HCT116 (cell line): ENCODE results near the gene PRPF38A. TPM values are rescaled to one million over a fixed set of nuclear protein-coding genes. Genes with fewer than 3 reads are reported as not detected.

Source experiments
- ATAC-seq: fragments of 200-7000 bp; cut with Tn5 transposase; 2 replicates; pipeline ENCODE4 v1.9.1; 2020; ENCODE audit warnings: mild to moderate bottlenecking, moderate library complexity
- BruUV-seq: library from RNA; stranded (reverse); fragments of 400-500 nt; replicated peaks from 2 replicates; lab custom pipeline; 2021; lab: Mats Ljungman, UMichigan
- CTCF ChIA-PET: fragments of 300-600 bp; sonication (Branson Sonifier 250); formaldehyde crosslinking; loops from one replicate; lab custom pipeline; 2021; ENCODE audit warnings: antibody characterized with exemption; lab: Charles Lee
- POLR2A ChIA-PET: fragments of 300-600, 350-600 bp; sonication (Branson Sonifier 250); formaldehyde crosslinking; loops from one replicate; lab custom pipeline; 2021; ENCODE audit warnings: antibody characterized with exemption; lab: Charles Lee
- RAD21 ChIA-PET, 2 experiments: fragments of 300-600 bp; sonication (Branson Sonifier 250); formaldehyde crosslinking; loops; one replicate each; lab custom pipeline; 2023; ENCODE audit warnings: low total read pairs in 2 of 2; ENCODE audit not compliant: uncharacterized antibody in 2 of 2, unreplicated experiment in 2 of 2, low non-redundant PET in 1 of 2; lab: Charles Lee
- DNase-seq: peaks from one replicate; pipeline ENCODE4 v3.0.0-alpha.2; 2010; ENCODE audit warnings: low read depth, low spot score
- H2AFZ ChIP-seq: fragments of 200-600 bp; shearing (Covaris generic), sonication (generic); 2 replicates; pipeline ENCODE4 v1.6.1; 2017; ENCODE audit warnings: low read depth, mixed run types, mixed read lengths, antibody characterized with exemption, low read length; ENCODE audit not compliant: poor library complexity, severe bottlenecking
- H3K27ac ChIP-seq: 2 replicates; pipeline ENCODE4 v1.5.1; 2012; ENCODE audit warnings: low read depth, low read length
- H3K27me3 ChIP-seq: fragments of 200-600 bp; sonication (generic); 2 replicates; pipeline ENCODE4 v1.6.1; 2016; ENCODE audit warnings: mixed run types, low read length, mixed read lengths; ENCODE audit not compliant: insufficient read depth
- H3K36me3 ChIP-seq, 2 experiments: fragments of 200-500 bp in 1 of 2; fragments of 200-600 bp in 1 of 2; sonication (Bioruptor generic) in 1 of 2; sonication (generic) in 1 of 2; 2 replicates each; pipeline versions ENCODE4 v1.5.1 to v1.6.1; 2014 to 2016; ENCODE audit warnings: low read length in 2 of 2, inconsistent platforms in 1 of 2, mixed read lengths in 1 of 2, mixed run types in 1 of 2; ENCODE audit not compliant: insufficient read depth in 2 of 2, control insufficient read depth in 1 of 2
- H3K4me1 ChIP-seq, 2 experiments: fragments of 200-600 bp in 1 of 2; sonication (generic) in 1 of 2; 2 replicates each; pipeline versions ENCODE4 v1.5.1 to v1.6.1; 2012 to 2017; ENCODE audit warnings: low read length in 2 of 2, inconsistent platforms in 1 of 2, mild to moderate bottlenecking in 1 of 2, mixed read lengths in 1 of 2, mixed run types in 1 of 2, moderate library complexity in 1 of 2; ENCODE audit not compliant: insufficient read depth in 2 of 2, control insufficient read depth in 1 of 2
- H3K4me2 ChIP-seq: fragments of 200-600 bp; sonication (generic); 2 replicates; pipeline ENCODE4 v1.6.1; 2017; ENCODE audit warnings: mixed run types, low read length, mixed read lengths
- H3K4me3 ChIP-seq, 2 experiments: fragments of 200-600 bp in 1 of 2; sonication (generic) in 1 of 2; replicated peaks in 1 of 2; 2 replicates each; pipeline ENCODE4 v1.5.1; 2011 to 2016; ENCODE audit warnings: low read length in 2 of 2, control low read depth in 1 of 2, low read depth in 1 of 2, mild to moderate bottlenecking in 1 of 2, mixed read lengths in 1 of 2, mixed run types in 1 of 2
- H3K79me2 ChIP-seq: fragments of 200-600 bp; sonication (generic); 2 replicates; pipeline ENCODE4 v1.6.1; 2017; ENCODE audit warnings: mild to moderate bottlenecking, mixed run types, low read length, moderate library complexity, mixed read lengths; ENCODE audit not compliant: insufficient read depth
- H3K9ac ChIP-seq: fragments of 200-600 bp; sonication (generic); 2 replicates; pipeline ENCODE4 v1.6.1; 2016; ENCODE audit warnings: low read length, mixed read lengths
- H3K9me2 ChIP-seq: fragments of 200-600 bp; sonication (generic), shearing (Covaris generic); 2 replicates; pipeline ENCODE4 v1.6.1; 2017; ENCODE audit warnings: mixed run types, mild to moderate bottlenecking, moderate library complexity; ENCODE audit not compliant: insufficient read depth
- H3K9me3 ChIP-seq, 2 experiments: fragments of 200-500 bp in 1 of 2; fragments of 200-600 bp in 1 of 2; sonication (Bioruptor generic) in 1 of 2; sonication (generic) in 1 of 2; 2 replicates each; pipeline ENCODE4 v1.6.1; 2014 to 2017; ENCODE audit warnings: low read length in 2 of 2, mixed read lengths in 2 of 2, inconsistent platforms in 1 of 2, low read depth in 1 of 2, mild to moderate bottlenecking in 1 of 2, mixed run types in 1 of 2, moderate library complexity in 1 of 2; ENCODE audit not compliant: control insufficient read depth in 1 of 2, insufficient read depth in 1 of 2
- H4K20me1 ChIP-seq: fragments of 200-600 bp; sonication (generic), shearing (Covaris generic); 2 replicates; pipeline ENCODE4 v1.6.1; 2017; ENCODE audit warnings: mixed run types, mild to moderate bottlenecking, moderate library complexity; ENCODE audit not compliant: insufficient read depth
- ELF1 ChIP-seq: IDR thresholded peaks from 2 replicates; pipeline ENCODE4 v1.6.1; 2012; ENCODE audit warnings: low read depth, borderline replicate concordance
- EZH2phosphoT487 ChIP-seq: fragments of 200-600 bp; IDR thresholded peaks from 2 replicates; pipeline ENCODE4 v1.6.1; 2018; ENCODE audit warnings: antibody characterized with exemption, borderline replicate concordance
- FOSL1 ChIP-seq: IDR thresholded peaks from 2 replicates; pipeline ENCODE4 v1.6.1; 2012; ENCODE audit warnings: low read depth
- RAD21 ChIP-seq: IDR thresholded peaks from 2 replicates; pipeline ENCODE4 v1.6.1; 2012; ENCODE audit warnings: low read depth, mild to moderate bottlenecking
- SRF ChIP-seq: IDR thresholded peaks from 2 replicates; pipeline ENCODE4 v1.6.1; 2012; ENCODE audit warnings: low read depth
- TCF7L2 ChIP-seq: IDR thresholded peaks from 2 replicates; pipeline ENCODE4 v1.7.0; 2011; ENCODE audit warnings: borderline replicate concordance, inconsistent platforms; ENCODE audit not compliant: insufficient read depth, insufficient read length; ENCODE audit errors: extremely low read depth
- YY1 ChIP-seq: IDR thresholded peaks from 2 replicates; pipeline ENCODE4 v1.6.1; 2011; ENCODE audit warnings: low read length, low read depth, moderate library complexity, mild to moderate bottlenecking; ENCODE audit not compliant: insufficient replicate concordance; ENCODE audit errors: extremely low read depth
- ZFX ChIP-seq: fragments of 450-650 bp; IDR thresholded peaks from 2 replicates; pipeline ENCODE4 v1.6.1; 2017
- ZNF274 ChIP-seq: fragments of 200-500 bp; sonication (Bioruptor generic); IDR thresholded peaks from 2 replicates; pipeline ENCODE4 v1.6.1; 2014; ENCODE audit warnings: mild to moderate bottlenecking, low read depth, low read length, inconsistent platforms
- intact Hi-C: fragments of 100-400 bp; cut with micrococcal nuclease; formaldehyde crosslinking; loops from 2 replicates; pipeline ENCODE4 v1.10.0; 2022
- total RNA-seq: library from RNA; stranded (reverse); gene quantifications from one replicate; pipeline ENCODE4 v1.2.1, GENCODE V29; 2021; ENCODE audit not compliant: unreplicated experiment

PRPF38A gene
- total RNA-seq, 1 experiment from 2014 or later = 50.2 TPM

DNA sequence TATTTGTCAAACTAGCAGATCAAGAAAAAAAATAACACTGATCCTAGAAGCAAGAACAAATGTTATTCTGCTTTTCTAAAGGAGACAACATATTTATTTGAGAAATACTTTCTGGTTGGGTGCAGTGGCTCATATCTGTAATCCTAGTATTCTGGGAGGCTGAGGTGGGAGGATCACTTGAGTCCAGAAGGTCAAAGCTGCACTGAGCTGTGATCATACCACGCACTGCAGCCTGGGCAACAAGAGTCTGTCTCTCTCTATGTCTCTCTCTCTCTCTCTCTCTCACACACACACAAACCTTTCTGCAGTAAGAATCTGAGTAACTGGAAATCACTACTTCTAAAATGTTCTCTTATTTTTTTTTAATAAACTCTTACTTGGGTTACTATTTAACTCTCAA lies 31.2 kb downstream of the PRPF38A start:
- H3K9me2 ChIP-seq = no peaks in the 10 kb centered on the region
- no peaks in the 10 kb centered on the region for H3K9me3 ChIP-seq
- intact Hi-C loops = no loop called here
- H3K4me3 ChIP-seq = no peak overlapping the region
- H2AFZ ChIP-seq = no peak overlapping the region
- no peak overlapping the region for H3K27ac ChIP-seq
- no peak overlapping the region for H3K4me2 ChIP-seq
- no TSS peak for BruUV-seq
- no peak overlapping the region for H3K9ac ChIP-seq
- peaks cover 10 to 13% of the 10 kb centered on the region in 2 experiments for H3K36me3 ChIP-seq
- ChIA-PET RAD21 (no interaction called here), CTCF (no interaction called here), POLR2A (no interaction called here)
- TF ChIP-seq SRF = no peak
- no peak for TF ChIP-seq RAD21
- TF ChIP-seq ZFX = no peak
- TF ChIP-seq YY1 = no peak
- no peak for TF ChIP-seq ZNF274
- no peak for TF ChIP-seq TCF7L2
- TF ChIP-seq EZH2phosphoT487 = no peak
- no peak for TF ChIP-seq ELF1
- DNase-seq = no peak
- H3K4me1 ChIP-seq = no peaks in the 10 kb centered on the region
- H4K20me1 ChIP-seq = no peaks in the 10 kb centered on the region
- H3K79me2 ChIP-seq = no peaks in the 10 kb centered on the region
- H3K27me3 ChIP-seq = no peaks in the 10 kb centered on the region
- no peak for ATAC-seq

DNA sequence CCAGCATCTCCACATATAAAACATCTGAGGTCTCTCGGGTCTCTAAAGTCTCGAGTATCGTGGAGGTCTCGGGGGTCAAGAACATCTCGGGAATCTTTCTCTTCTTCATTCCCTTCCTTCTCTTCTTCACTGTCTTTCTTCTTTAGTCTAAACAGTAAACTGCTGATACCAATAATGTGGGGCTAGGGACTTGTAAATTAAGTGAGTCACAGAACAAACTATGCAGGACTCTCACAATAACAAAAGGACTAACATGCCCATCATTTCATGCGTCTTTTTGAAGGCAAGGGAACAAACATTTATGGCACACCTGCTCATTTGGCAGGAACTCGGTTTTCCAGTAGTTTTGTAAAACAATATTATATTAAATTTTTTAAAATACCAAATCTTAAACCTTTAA lies 32.4 kb downstream of the PRPF38A start:
- no peak for TF ChIP-seq FOSL1
- TF ChIP-seq YY1 = no peak
- Histone ChIP-seq H3K4me1 (no peaks in the 10 kb centered on the region), H3K79me2 (no peaks in the 10 kb centered on the region), H3K9me2 (no peaks in the 10 kb centered on the region), H2AFZ (no peak overlapping the region), H3K4me3 (no peak overlapping the region), H3K4me2 (no peak overlapping the region), H3K9ac (no peak overlapping the region), H3K36me3 (peaks cover 5 to 10% of the 10 kb centered on the region in 2 experiments; a peak in 3 of 4 replicates), H4K20me1 (no peaks in the 10 kb centered on the region), H3K9me3 (no peaks in the 10 kb centered on the region), H3K27me3 (no peaks in the 10 kb centered on the region), H3K27ac (no peak overlapping the region)
- ATAC-seq = no peak
- ChIA-PET RAD21 (no interaction called here), POLR2A (no interaction called here), CTCF (no interaction called here)
- no peak for DNase-seq
- no TSS peak for BruUV-seq
- intact Hi-C loops = no loop called here
